HG02973 (cell line): ENCODE results near the gene CGB3.

Experiments used
- ATAC-seq: cut with Tn5 transposase; IDR thresholded peaks from one replicate; pipeline ENCODE4 v1.9.1; 2021; ENCODE audit warnings: moderate library complexity; ENCODE audit not compliant: unreplicated experiment

Gene CGB3

GRCh38 chr19:48988860-48989259 is 35.3 kb downstream of the CGB3 start:
- ATAC-seq, result no peak

DNA sequence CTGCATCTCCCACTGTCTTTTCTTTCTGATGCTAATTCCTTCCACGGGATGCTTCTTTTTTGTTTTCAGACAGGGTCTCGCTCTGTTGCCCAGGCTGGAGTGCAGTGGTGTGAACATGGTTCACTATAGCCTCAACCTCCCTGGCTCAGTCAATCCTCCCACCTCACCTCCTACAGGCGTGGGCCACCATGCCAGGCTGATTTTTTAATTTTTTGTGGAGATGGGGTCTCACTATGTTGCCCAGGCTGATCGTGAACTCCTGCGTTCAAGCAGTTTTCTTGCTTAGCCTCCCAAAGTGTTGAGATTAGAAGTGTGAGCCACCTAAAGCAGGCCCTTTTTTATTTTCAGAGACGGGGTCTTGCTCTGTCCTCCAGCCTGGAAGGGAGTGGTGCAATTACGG is 35.8 kb downstream of the CGB3 start:
- ATAC-seq, result no peak

DNA sequence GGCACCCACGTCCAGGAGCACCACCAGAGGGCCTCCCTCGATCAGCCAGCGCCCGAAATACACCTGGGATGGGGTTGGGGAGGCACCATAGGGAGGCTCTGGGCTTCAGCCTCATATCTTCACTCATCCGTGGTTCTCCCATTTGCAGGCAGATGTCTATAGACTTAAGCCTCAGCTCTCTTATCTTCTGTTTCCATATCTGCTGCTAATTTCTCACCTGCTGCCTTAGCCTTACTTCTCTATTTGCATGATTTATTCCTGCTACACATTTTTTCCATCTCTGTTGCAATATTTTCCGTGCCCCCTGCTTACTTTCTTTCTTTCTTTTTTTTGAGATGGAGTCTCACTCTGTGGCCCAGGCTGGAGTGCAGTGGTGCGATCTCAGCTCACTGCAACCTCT is 36.8 kb downstream of the CGB3 start:
- no peak for ATAC-seq

GRCh38 chr19:48986211-48986610 is 37.9 kb downstream of the CGB3 start:
- no peak for ATAC-seq

DNA sequence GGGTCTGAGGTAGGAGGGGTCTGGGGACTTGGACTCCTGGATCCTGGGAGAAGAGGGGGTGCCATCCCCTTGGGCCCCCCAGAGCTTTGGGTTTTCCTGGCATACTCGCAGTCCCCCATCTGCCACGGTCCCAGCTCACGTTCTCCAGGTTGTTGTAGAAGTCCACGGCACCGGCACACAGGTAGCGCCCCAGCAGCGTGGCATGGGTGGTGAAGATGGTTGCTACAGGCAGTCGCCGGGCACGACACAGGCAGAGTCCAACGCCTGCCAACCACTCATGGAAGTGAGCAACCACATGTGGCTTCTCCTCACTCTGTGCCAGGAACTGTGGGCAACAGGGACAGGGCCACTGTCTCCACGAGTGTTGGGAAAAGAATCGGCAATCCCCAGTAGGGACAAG is 38.4 kb downstream of the CGB3 start:
- ATAC-seq, result no peak

DNA sequence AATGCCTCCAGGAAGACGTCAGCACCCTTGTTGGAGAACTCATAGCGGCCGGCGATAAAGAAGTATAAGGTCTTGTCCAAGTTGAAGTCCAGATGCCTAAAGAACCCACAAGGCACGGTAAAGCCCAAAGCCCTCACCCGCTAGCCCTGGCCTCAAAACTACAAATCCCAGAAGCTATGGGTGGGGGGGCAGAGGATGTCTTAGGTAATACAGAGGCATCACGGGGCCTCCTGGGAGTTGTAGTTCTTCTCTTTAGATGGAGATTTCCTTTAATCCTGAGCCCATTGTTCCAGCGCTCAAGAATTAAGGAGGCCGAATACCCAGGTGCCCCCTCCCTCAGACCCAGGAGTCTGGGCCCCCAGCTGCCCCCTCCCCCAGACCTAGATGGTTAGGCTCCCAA is 41.9 kb downstream of the CGB3 start:
- ATAC-seq, result no peak

DNA sequence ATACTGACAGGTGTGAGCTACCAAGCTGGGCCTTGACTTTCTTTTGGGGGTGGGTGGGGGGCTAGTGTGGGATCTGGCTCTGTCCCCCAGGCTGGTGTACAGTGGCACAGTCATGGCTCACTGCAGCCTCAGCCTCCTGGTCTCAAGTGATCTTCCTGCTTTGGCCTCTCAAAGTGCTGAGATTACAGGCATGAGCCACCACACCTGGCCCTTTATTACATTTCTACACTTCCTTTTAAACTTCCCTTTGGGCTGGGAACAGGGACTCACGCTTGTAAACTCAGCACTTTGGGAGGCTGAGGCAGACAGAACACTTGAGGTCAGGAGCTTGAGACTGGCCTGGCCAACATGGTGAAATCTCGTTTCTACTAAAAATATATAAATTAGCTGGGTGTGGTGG is 47.1 kb downstream of the CGB3 start:
- ATAC-seq, result no peak

GRCh38 chr19:48975947-48976847 is 47.9 kb downstream of the CGB3 start:
- ATAC-seq, result no peak
